ENCODE measurements around the gene ARHGEF37.
A peak's percentile ranks its signal among the peaks of the same experiment; 100 is the strongest.

The ARHGEF37 gene

DNA sequence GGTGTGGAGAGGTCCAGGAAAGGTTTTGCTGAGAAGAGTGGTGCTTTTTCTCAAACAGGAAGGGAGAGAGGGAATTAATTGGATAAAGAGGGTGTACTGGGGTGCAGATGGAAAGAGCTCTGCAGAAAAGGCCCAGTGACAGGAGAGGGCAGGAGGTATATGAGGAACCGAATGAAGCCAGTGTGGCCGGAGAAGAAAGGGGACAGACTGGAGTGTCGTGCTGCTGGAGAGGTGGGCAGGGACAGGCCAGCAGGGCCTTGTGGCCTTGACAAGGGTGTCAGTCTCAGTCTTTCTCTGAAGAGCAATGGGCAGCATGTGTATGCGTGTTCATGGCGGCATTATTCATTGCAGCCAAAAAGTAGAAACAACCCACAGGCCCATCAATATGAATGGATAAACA is 48.1 kb downstream of the ARHGEF37 start:
- DNase-seq: no peak

DNA sequence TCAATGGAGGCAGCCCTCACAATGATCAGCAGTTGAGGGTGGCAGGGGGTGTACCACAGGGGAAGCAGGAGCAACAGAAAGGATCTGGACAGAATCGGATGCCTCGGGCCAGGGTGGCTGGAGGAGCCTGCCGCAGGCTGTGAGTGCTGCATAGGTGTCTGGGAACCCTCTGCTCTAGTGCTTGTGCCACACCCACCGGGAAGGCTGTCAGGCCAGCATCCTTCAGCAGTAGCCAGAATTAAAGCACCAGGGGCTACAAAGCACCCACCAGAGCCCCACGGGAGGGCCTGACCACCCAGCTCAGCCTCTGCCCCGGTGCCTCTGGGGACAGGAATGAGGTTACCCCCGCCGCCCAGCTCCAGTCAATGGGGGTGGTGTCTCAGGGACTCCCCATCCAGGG is 49.0 kb downstream of the ARHGEF37 start:
- DNase-seq: no peak

DNA sequence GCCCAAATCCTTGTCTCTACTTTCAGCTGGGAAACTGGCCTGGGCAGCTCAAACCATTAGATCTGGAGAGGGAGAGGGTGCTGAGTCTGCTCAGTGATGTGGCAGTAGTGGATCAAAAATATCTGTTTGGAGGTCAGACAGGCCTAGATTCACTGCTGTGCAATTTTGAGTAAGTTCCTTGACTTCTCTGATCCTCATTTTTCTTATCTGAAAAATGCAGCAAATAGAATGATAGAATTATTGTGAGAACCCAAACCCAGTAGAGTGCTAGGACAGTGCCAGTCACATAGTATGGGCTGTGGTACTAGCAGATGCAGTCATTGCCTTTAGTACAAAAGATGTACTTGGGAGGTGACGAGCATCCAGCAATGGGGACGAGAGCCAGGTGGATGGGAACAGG is 50.2 kb downstream of the ARHGEF37 start:
- no peak for DNase-seq

DNA sequence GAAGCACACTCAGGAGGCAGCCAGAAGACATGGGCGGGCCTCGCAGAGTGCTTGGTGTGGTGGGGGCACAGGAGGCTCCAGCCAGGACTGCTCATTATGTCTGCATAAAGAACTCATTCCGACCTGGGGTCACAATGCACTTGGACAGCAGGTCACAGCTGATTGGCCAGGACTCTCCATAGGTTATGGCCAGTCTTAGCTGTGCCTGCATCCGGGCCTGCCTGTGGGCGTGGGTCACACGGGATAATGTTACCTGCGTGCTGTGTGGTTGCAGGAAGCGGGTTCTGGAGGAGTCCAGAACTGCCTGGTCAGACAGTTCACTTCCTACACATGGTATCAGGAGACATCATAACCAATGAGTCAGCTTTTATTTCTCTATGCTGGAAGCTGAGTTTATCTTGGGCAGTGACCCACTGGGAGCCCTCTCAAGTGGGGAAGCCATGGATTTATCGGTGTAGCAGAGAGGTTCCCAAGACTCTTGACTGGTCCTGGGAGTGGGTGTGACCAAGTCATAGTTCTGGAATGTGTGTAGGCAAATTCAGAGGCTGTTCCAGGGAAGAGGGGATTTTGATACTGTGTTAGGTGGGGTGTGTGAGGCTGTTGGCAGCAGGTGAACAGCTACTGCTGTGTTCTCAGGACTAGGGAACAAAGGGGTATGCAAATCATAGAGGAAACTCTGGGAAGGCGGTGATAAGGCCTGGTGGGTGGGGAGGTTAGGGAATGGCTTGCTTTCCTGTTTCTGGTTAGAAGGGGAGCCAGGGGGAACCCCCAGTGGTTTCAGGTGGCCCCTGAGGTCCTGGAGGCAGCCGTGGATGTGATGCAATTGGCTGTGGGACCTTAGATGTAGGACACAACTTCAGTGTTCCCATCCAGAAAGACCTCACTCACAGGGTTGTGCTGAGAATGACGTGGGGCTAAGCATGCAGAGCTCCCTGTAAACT is 51.3 kb downstream of the ARHGEF37 start:
- no peak for DNase-seq

DNA sequence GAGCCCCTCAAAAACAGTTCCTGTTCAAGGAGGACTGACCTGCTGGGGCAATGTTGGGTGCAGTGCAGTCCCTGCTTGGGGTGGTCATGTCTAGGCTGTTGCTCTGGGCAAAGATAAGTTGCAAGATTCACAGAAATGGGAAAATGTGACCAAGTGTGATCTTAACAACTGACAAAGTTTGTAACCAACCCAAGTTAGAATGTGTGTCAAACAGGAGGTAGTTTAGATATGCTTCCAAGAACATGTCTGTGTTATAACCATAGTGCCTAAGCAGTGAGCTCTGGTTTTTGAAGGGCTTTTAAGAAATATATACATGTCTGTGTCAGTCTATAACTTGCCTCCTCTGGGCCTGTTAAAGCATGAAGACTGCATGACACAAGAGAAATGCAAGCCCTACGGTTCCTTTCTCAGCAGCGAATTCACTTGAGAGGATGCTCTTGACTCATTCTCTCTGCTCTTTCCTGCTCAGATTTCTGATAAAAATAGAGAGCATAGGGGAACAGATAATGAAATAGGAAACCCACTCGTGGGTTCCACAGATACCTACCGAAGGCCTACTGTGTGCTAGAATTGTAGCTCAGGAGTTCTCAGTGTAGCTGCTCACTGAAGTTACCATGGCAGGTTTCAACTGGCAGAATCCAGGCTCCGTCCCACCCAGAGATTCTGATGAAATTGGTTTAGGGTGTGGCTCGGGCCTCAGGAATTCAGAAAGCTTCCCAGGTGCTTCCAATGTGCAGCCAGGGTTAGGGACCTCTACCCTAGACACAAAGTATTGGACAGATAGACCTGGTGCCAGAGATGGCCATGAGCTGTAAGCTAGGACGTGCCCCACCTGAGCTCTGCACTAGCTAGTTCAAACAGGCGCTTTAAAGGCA is 52.4 kb downstream of the ARHGEF37 start:
- no peak for DNase-seq

DNA sequence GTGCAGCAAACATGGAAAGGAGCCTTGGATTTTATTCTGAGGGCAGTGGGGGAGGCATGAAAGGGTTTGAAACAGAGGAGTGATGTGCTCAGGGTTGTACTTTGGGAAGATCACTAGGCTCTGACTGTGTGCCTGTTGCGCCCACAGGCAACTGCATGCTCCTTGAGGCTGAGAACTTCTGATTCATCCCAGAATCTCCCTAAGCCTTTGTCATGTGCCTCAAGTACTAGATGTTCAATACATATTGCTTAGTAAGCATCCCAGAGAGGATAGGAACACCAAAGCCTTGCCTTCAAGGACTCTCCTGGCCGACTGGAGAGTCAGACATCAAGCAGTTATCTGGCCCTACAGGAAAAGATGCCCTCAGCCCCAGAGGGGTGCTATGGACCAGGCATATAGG is 54.1 kb downstream of the ARHGEF37 start:
- no peak for DNase-seq

DNA sequence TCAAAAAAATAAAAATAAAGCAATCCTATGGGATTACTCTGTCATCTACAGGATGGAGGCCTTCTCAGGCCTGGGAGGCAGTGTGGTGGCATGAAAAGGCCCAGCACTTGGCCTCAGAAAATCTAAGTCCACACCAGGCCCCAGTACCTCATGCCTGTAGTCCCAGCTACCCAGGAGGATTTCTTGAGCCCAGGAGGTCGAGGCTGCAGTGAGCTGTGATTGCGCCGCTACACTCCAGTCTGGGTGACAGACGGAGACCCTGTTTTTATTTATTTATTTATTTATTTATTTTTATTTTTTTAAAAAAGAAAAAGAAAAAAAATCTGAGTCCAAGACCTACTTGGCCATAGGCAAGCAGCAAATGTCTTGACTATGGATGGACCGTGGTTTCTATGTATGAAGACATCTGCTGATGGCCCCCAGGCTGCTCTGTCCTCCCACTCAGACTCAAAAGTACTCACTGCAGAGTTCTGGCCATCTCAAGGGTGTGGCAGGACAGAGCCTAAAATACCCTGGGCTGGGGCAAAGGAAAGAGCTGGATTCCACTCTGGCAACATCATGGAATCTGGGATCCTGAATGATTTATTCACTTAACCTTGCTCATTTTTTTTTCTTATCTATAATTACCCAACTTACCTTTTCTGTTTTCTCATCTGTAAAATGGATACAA is 55.0 kb downstream of the ARHGEF37 start:
- DNase-seq: no peak

DNA sequence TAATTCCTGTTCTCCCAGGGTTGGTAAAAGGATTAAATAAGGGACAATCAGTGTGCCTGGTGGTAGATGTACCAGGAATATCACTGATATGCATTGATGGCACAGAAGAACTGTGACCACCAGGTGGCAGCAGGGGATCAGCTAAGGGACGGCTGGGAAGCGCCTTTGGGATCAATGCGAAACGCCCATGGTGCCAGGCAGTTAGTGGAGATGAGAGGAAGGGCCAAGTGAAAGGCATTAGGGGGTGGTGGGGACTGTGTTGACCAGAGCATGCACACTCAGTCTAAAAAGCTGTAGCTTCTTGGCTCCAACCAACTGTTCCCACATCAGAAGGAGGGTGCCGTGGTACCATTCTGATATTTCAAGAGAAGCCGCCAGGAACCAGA is 55.6 kb downstream of the ARHGEF37 start:
- DNase-seq: peak in 4 of 6 experiments; percentile 17 to 76 (median 51)

DNA sequence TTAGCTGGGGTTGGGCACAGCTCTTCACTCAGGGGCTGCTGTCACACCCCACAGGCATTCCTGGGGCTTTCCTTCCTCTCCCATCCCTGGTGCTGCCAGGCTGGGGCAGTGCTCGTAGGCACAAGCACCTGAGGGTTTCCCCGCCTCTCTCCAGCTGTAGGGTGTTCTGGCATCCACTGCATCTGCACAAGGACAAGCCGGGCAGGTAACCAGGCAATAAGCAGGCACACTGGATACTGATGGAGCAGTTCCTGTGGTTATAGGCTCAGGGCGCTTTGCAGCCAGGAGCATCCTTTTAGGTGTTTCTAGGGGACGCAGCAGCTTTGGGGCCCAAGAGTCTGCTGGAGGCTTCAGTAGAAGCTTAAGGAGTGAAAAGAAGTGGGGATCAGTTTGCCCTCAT is 56.8 kb downstream of the ARHGEF37 start:
- no peak for DNase-seq

DNA sequence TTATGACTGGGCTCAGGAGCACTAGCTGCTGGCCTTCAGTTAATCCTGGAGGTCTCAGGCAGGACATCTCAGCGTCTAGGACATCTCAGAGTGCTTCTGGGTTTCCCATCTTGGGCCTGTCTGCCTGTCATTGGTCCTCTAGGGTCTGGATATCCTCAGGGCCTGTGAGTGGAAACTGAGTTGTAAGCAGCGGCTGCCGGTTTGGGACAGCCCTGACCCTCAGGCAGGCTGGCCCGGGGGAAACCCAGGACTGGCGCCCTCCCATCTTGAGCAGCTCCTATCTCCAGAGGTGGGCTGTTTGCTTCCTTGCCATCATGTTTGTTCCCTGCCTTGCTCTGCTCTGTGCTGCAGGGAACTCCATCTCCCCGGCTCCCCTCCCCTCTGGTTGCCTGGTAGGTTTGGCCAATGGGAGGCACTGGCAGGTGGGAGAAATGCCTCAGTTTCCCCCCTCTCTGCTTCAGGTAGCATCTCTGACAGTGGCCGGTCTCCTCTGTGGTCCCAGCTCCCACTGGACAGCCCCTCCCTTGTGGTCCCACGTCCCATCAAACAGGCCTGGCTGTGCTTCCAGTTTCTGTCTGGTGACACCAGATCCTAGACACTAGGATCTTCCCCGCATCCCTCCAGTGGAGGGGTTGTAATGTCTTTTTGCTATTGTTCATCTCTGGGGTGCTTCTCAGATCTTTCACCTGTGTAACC is 57.4 kb downstream of the ARHGEF37 start:
- DNase-seq: no peak

DNA sequence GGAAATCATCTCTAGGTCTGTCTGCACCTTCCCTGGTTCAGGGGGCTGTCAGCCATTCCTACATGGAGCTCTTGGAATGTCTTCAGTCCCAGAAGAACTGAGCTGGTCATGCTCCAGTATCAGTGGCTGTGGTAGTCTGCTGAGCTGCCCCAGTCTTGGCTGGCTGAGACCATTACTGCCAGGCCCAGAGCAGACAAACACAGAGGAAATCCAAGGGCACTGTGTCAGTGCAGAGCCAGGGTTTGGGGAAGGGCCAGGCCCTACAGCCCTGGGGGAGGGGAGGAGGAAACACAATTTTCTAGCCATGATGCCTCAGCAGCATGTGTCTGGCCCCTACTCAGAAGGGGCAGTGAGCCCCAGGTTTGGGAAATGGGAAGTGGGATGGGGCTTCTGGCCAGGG is 58.4 kb downstream of the ARHGEF37 start:
- no peak for DNase-seq

DNA sequence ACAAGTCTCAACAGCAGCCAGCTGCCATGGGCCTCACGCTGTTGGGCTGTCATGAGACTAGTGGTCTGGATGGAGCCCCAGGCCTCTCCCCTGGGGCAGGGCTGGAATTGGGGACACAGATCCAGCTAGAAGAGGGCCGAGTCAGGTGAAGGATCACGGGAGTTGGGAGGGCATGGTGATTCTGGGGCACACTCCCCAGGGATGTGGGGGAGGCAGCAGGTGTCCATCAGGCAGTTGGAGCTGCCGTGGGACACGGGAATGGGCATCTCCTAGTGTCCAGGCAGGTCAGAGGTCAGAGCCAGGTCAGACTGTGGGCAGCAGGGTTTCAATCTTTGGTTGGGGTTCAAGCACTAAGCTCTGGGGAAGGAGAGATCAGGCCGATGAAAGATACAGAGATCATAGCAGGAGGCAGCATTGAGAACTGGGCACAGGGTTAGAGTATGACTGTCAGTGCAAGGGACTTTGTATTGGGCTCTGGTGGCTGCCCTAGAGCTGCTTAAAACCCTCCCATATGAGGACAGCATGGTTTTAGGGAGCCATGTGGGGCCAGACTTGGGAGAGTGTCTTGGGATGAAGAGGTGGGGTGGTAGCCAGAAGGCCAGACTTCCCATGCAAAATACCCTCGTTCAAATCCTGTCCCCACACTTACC is 59.2 kb downstream of the ARHGEF37 start:
- DNase-seq: no peak

DNA sequence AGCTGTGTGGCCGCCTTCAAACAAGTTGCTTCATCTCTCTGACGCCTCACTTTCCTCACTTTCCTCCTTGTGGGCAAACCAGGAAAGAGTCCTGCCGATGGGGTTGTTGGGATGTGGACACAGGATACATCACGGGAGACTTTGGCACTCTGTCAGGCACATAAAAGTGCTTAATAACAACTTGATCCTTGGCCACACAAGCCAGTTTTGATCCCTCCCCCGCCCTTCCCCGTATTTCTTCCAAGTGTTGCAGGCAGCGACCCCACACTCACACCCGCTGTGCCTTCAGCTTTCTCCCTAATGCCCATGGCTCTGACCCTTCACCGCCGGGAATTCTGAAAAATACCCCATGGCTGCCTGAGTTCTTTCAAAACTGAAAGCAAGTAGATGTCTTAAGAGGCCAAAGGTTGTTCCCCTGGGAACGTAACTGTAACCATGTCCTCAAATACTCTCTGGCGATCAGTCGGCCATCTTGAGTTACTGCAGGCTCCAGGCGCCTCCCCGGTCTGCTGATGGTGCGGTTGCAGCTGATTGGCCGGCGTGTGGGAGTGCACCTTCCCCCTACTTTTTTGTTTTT is 59.8 kb downstream of the ARHGEF37 start:
- no peak for DNase-seq

DNA sequence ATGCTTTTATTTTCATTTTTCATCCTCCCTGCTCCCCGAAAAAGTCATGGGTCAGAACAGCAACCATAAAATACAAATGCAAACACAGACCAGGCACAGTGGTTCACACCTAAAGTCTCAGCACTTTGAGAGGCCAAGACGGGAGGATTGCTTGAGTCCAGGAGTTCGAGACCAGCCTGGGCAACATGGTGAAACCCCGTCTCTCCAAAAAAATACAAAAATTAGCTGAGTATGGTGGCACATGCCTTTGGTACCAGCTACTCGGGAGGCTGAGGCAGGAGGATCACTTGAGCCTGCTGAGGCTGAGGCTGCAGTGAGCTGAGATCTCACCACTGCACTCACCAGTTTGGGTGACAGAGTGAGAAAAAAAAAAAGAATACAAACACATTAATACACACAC is 60.3 kb downstream of the ARHGEF37 start:
- DNase-seq: no peak

DNA sequence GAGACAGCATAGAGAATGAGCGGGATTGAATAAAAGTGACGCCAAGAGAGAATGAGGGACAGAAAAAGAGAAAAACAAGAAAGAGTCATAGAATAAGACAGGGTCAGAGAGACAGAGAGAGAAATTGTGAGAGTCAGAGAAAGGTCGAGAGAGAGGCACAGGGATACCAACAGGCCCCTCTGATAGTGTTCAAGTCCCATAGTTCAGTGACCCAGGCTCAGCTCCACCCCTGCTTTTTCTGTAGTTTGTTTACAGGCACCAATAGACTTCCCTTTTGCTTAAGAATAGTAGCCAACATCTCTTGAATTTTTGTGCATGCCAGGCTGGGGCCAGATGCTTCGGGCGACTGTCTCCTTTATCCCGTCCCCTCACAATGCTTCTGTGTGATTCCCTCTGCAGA is 62.5 kb downstream of the ARHGEF37 start:
- DNase-seq: no peak

DNA sequence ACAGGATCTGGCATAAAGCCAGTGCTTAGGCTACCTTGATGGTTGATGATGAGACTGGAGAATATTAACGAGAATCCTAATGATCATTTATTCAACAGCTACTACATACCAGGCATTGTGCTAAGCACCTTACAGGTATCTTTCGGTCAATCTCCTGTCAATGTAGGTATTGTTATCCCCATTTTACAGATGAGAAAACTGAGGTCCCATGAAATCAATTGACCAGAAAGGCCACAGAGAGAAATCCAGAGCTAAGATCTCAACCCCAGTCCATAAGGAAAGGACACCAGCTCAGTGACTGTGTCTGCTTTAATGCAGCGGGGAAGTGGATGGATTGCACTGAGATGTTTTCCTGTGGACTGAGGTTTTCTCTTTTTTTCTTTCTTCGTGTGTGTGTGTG is 63.3 kb downstream of the ARHGEF37 start:
- no peak for DNase-seq

DNA sequence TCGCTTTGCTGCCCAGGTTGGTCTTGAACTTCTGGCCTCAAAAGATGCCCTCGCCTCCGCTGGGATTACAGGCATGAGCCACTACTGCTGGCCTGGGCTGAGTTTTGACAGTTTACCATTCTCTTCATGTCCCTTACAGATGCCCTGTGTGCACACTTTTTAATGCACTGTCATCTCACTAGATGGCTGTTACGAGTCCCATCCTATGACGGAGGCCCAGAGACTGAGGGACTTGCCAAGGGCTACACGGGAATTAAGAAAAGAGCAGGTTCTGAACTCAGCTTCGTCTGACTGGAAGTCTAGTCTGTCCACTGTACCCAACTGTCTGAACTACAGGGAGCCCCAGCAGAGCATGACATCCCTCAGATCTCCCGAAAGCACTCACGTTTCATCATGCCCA is 63.9 kb downstream of the ARHGEF37 start:
- DNase-seq: no peak

DNA sequence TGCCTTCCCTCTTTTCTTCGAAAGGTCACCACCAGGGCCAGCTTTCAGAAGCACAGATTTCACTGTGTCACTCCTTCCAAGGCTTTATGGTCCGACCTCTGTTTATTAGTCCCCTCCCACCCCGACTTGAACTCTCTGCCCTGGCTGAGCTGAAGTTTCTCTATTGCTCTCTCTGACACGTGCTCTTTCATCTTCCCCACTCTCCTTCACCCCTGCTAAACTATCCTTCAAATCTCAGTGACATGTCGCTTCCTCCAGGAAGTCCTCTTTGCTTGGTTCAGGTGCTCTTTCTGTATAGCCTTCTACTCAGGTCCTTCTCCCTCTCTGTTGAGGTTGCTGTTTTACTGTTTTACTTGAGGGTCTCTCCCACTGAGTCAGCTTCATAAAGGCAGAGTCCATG is 64.4 kb downstream of the ARHGEF37 start:
- DNase-seq: no peak

DNA sequence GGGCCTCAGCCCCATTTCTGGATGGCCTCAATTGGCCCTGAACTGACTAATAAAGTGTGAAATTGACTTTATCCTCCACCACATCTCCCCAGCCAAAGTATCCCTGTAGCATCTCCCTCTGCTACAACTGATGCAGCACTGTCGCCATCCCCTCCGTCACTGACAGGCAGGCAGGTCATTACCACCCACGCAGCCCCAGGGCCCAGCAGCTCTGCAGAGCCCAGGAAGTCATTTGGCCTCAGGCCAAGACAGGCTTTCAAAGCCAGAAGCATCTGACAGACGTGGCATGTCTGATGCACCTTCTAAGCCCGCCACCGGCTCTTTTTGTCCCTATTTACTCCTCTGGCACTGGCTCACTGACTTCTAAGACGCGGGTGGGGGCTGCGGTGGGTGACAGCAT is 65.3 kb downstream of the ARHGEF37 start:
- DNase-seq: peak in 4 of 6 experiments; percentile 21 to 46 (median 29)

DNA sequence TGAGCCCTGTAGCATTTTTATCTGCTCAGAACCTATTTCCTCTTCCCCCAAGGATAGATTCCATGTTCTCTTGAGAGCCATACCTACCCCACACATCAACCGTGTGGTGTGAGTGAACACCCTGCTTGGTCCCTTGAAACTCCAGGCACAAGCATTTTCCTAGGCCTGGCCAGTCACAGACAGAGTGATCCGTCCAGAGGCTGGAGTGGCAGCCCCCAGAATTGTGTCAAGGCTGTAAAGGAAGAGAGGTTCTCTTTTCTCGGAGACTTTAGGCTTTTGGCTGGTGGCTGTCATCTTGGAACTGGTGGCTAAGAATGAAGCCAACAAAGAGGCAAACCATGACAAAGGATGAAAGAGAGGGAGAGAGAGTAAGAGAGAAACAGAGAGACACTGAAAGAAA is 66.0 kb downstream of the ARHGEF37 start:
- no peak for DNase-seq

DNA sequence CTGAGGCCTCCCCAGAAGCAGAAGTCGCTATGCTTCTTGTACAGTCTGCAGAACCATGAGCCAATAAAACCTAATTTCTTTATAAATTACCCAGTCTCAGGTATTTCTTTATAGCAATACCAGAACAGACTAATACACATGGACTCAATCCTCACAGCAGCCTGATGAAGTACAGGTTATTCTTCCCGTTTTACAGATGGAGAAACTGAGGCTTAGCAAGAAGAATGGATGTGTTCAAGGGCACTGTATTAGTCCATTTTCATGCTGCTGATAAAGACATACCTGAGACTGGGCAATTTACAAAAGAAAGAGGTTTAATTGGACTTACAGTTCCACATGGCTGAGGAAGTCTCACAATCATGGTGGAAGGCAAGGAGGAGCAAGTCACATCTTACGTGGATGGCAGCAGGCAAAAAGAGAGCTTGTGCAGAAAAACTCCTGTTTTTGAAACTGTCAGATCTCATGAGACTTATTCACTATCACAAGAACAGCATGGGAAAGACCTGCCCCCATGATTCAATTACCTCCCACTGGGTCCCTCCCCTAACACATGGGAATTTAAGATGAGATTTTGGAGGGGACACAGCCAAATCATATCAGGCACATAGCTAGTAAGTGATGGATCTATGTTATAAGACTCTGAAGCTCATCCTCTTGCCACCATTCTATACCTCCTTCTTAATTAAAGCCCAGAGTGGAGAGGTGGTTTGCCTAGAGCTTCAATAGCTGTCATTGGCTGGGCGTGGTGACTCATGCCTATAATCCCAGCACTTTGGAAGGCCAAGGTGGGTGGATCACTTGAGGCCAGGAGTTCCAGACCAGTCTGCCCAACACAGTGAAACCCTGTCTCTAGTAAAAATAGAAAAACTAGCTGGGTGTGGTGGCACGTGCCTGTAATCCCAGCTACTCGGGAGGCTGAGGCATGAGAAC is 67.4 kb downstream of the ARHGEF37 start:
- peak in 2 of 6 experiments; percentile 28 to 39 for DNase-seq

All from stimulated activated naive CD4-positive, alpha-beta T cell (primary cell).